H1 (cell line): ENCODE measurements around the gene GCNT1. TPM values are rescaled to one million over a fixed set of nuclear protein-coding genes. Genes with fewer than 3 reads are reported as not detected.

ENCODE experiments used
- CTCF ChIA-PET: fragments of 300-600 bp; sonication (Branson Sonifier 250); formaldehyde crosslinking; loops from one replicate; lab custom pipeline; 2021; ENCODE audit not compliant: partially characterized antibody; lab: Charles Lee
- POLR2A ChIA-PET: fragments of 300-600 bp; sonication (Branson Sonifier 250); formaldehyde crosslinking; loops from one replicate; lab custom pipeline; 2021; ENCODE audit warnings: inconsistent platforms; ENCODE audit not compliant: partially characterized antibody; lab: Charles Lee
- DNase-seq, 2 experiments: peaks; one replicate each; pipeline versions ENCODE4 v3.0.0 to v3.0.0-alpha.2; 2010 to 2022; ENCODE audit warnings: low spot score in 2 of 2, low read depth in 1 of 2, mixed read lengths in 1 of 2
- FAIRE-seq: peaks from 2 replicates; lab custom pipeline; 2011; peaks lifted over from hg19 to GRCh38; lab: Jason Lieb, UNC
- H2AFZ ChIP-seq: 2 replicates; pipeline ENCODE4 v1.8.1; 2012; ENCODE audit warnings: low read length, inconsistent platforms
- H2AK5ac ChIP-seq: 2 replicates; pipeline ENCODE4 v1.6.1; 2013; ENCODE audit warnings: low read depth, low read length
- H2BK120ac ChIP-seq: replicated peaks from 2 replicates; pipeline ENCODE3; 2013; ENCODE audit warnings: low read depth, low read length, inconsistent platforms
- H2BK12ac ChIP-seq: 2 replicates; pipeline ENCODE4 v1.6.1; 2013; ENCODE audit warnings: low read depth, low read length
- H2BK15ac ChIP-seq: 2 replicates; pipeline ENCODE4 v1.6.1; 2013; ENCODE audit warnings: low read length
- H2BK20ac ChIP-seq: 2 replicates; pipeline ENCODE4 v1.6.1; 2013; ENCODE audit warnings: low read length
- H2BK5ac ChIP-seq: 2 replicates; pipeline ENCODE4 v1.6.1; 2013; ENCODE audit warnings: low read depth, low read length
- H3K14ac ChIP-seq: 2 replicates; pipeline ENCODE4 v1.6.1; 2013; ENCODE audit warnings: inconsistent platforms; ENCODE audit not compliant: insufficient read length
- H3K18ac ChIP-seq: 2 replicates; pipeline ENCODE4 v1.6.1; 2013; ENCODE audit warnings: low read length; ENCODE audit errors: extremely low read depth
- H3K23ac ChIP-seq: 2 replicates; pipeline ENCODE4 v1.6.1; 2013; ENCODE audit warnings: inconsistent platforms; ENCODE audit not compliant: insufficient read length
- H3K23me2 ChIP-seq: 2 replicates; pipeline ENCODE4 v1.6.1; 2013; ENCODE audit warnings: low read depth, low read length
- H3K27ac ChIP-seq: 2 replicates; pipeline ENCODE4 v1.6.1; 2011; ENCODE audit warnings: low read depth, low read length, inconsistent platforms
- H3K27me3 ChIP-seq, 4 experiments: replicated peaks in 1 of 4; 1 replicate in 1 of 4; 2 replicates in 3 of 4; pipeline versions ENCODE4 v1.6.1 to v1.8.1; 2011 to 2013; ENCODE audit warnings: low read length in 3 of 4, mild to moderate bottlenecking in 3 of 4, inconsistent platforms in 2 of 4, mixed read lengths in 2 of 4, moderate library complexity in 1 of 4; ENCODE audit not compliant: control insufficient read depth in 3 of 4, insufficient read depth in 3 of 4; ENCODE audit errors: extremely low read depth in 1 of 4
- H3K36me3 ChIP-seq, 4 experiments: 2 replicates each; pipeline versions ENCODE4 v1.6.1 to v1.8.1; 2011 to 2013; ENCODE audit warnings: mild to moderate bottlenecking in 4 of 4, low read length in 3 of 4, moderate library complexity in 2 of 4, control low read depth in 1 of 4, inconsistent platforms in 1 of 4; ENCODE audit not compliant: insufficient read depth in 4 of 4, control insufficient read depth in 2 of 4
- H3K4ac ChIP-seq: replicated peaks from 2 replicates; pipeline ENCODE3; 2013; ENCODE audit warnings: low read length, low read depth, mixed read lengths, inconsistent platforms; ENCODE audit not compliant: insufficient read length
- H3K4me1 ChIP-seq, 4 experiments: replicated peaks in 1 of 4; 1 replicate in 1 of 4; 2 replicates in 3 of 4; pipeline versions ENCODE4 v1.6.1 to v1.8.1; 2011 to 2013; ENCODE audit warnings: low read length in 3 of 4, inconsistent platforms in 2 of 4, mixed read lengths in 1 of 4; ENCODE audit not compliant: insufficient read depth in 4 of 4, control insufficient read depth in 3 of 4
- H3K4me2 ChIP-seq, 2 experiments: 2 replicates each; pipeline versions ENCODE4 v1.6.1 to v1.8.1; 2011 to 2013; ENCODE audit warnings: low read depth in 2 of 2, low read length in 2 of 2, control low read depth in 1 of 2, inconsistent platforms in 1 of 2, mild to moderate bottlenecking in 1 of 2; ENCODE audit not compliant: insufficient read depth in 1 of 2
- H3K4me3 ChIP-seq, 4 experiments: fragments of 200-600, 300-600 bp in 1 of 4; sonication (generic), shearing (Covaris generic), sonication (Bioruptor Twin) in 1 of 4; 2 replicates each; pipeline versions ENCODE4 v1.5.1 to v1.8.1; 2011 to 2016; ENCODE audit warnings: low read length in 4 of 4, low read depth in 3 of 4, control low read depth in 2 of 4, inconsistent platforms in 2 of 4, mild to moderate bottlenecking in 2 of 4, mixed read lengths in 1 of 4, moderate library complexity in 1 of 4; ENCODE audit not compliant: insufficient read depth in 2 of 4; ENCODE audit errors: extremely low read depth in 1 of 4
- H3K56ac ChIP-seq: replicated peaks from 2 replicates; pipeline ENCODE3; 2013; ENCODE audit warnings: low read depth, mild to moderate bottlenecking, mixed read lengths, low read length, inconsistent platforms; ENCODE audit not compliant: insufficient read length
- H3K79me1 ChIP-seq: 2 replicates; pipeline ENCODE4 v1.6.1; 2013; ENCODE audit warnings: low read depth, low read length, control low read depth
- H3K79me2 ChIP-seq, 2 experiments: 2 replicates each; pipeline versions ENCODE4 v1.6.1 to v1.8.1; 2012 to 2013; ENCODE audit warnings: low read length in 2 of 2, mild to moderate bottlenecking in 2 of 2, inconsistent platforms in 1 of 2; ENCODE audit not compliant: insufficient read depth in 2 of 2, control insufficient read depth in 1 of 2
- H3K9ac ChIP-seq, 4 experiments: replicated peaks in 1 of 4; 1 replicate in 1 of 4; 2 replicates in 3 of 4; pipeline versions ENCODE4 v1.6.1 to v1.8.1; 2011 to 2013; ENCODE audit warnings: low read depth in 3 of 4, low read length in 3 of 4, control low read depth in 2 of 4, mild to moderate bottlenecking in 2 of 4, moderate library complexity in 2 of 4, inconsistent platforms in 1 of 4; ENCODE audit errors: extremely low read depth in 1 of 4
- H3K9me3 ChIP-seq, 2 experiments: 2 replicates each; pipeline versions ENCODE4 v1.6.1 to v1.8.1; 2012 to 2013; ENCODE audit warnings: mild to moderate bottlenecking in 2 of 2, moderate library complexity in 2 of 2, control low read depth in 1 of 2, inconsistent platforms in 1 of 2, low read depth in 1 of 2, low read length in 1 of 2, mixed read lengths in 1 of 2; ENCODE audit not compliant: insufficient read depth in 2 of 2
- H4K20me1 ChIP-seq, 2 experiments: replicated peaks in 1 of 2; 2 replicates each; pipeline versions ENCODE3 to v1.8.1; 2011 to 2013; ENCODE audit warnings: inconsistent platforms in 2 of 2, low read length in 2 of 2, mild to moderate bottlenecking in 1 of 2; ENCODE audit not compliant: insufficient read depth in 2 of 2, control insufficient read depth in 1 of 2
- H4K5ac ChIP-seq: 2 replicates; pipeline ENCODE4 v1.6.1; 2013; ENCODE audit warnings: low read length, low read depth, mixed read lengths, inconsistent platforms; ENCODE audit not compliant: insufficient read length
- H4K8ac ChIP-seq: 2 replicates; pipeline ENCODE4 v1.8.0; 2013; ENCODE audit warnings: mild to moderate bottlenecking, moderate library complexity, low read length, inconsistent platforms; ENCODE audit not compliant: insufficient read depth; ENCODE audit errors: extremely low read depth
- H4K91ac ChIP-seq: replicated peaks from 2 replicates; pipeline ENCODE3; 2013; ENCODE audit warnings: low read length, mixed read lengths, inconsistent platforms; ENCODE audit not compliant: insufficient read length
- ASH2L ChIP-seq: fragments of 200-600, 300-600 bp; sonication (generic); IDR thresholded peaks from one replicate; pipeline ENCODE4 v1.7.1; 2017; ENCODE audit warnings: low read length
- ATF3 ChIP-seq: IDR thresholded peaks from 2 replicates; pipeline ENCODE4 v1.6.1; 2011; ENCODE audit warnings: low read depth, mild to moderate bottlenecking, low read length; ENCODE audit not compliant: insufficient read depth
- BCL11A ChIP-seq, 2 experiments: IDR thresholded peaks; one replicate each; pipeline ENCODE4 v1.6.1; 2011; ENCODE audit warnings: low read depth in 2 of 2, low read length in 2 of 2, mild to moderate bottlenecking in 2 of 2
- BRCA1 ChIP-seq: IDR thresholded peaks from 2 replicates; pipeline ENCODE4 v1.6.1; 2012; ENCODE audit warnings: low read depth, low read length, improper control_type of control experiment
- CEBPB ChIP-seq: IDR thresholded peaks from 2 replicates; pipeline ENCODE4 v1.6.1; 2012; ENCODE audit warnings: low read depth, low read length
- CHD1 ChIP-seq: IDR thresholded peaks from 2 replicates; pipeline ENCODE4 v1.6.1; 2012; ENCODE audit warnings: low read depth, low read length, improper control_type of control experiment
- GTF2F1 ChIP-seq: IDR thresholded peaks from 2 replicates; pipeline ENCODE4 v1.6.1; 2012; ENCODE audit warnings: low read depth, low read length, improper control_type of control experiment, borderline replicate concordance
- JUN ChIP-seq: IDR thresholded peaks from 2 replicates; pipeline ENCODE4 v1.6.1; 2011; ENCODE audit warnings: low read depth, mild to moderate bottlenecking, improper control_type of control experiment, low read length
- KDM1A ChIP-seq: fragments of 200-600, 300-600 bp; sonication (generic); IDR thresholded peaks from 2 replicates; pipeline ENCODE4 v1.7.1; 2016; ENCODE audit warnings: mild to moderate bottlenecking, low read length, borderline replicate concordance
- KDM4A ChIP-seq: IDR thresholded peaks from one replicate; pipeline ENCODE4 v1.7.1; 2012; ENCODE audit warnings: low read depth, mild to moderate bottlenecking, moderate library complexity, low read length, inconsistent platforms; ENCODE audit not compliant: severe bottlenecking
- POLR2AphosphoS5 ChIP-seq: IDR thresholded peaks from 2 replicates; pipeline ENCODE4 v1.6.1; 2011; ENCODE audit warnings: low read depth, low read length
- RNF2 ChIP-seq: fragments of 200-900, 300-1000 bp; sonication (generic); IDR thresholded peaks from 2 replicates; pipeline ENCODE4 v1.7.1; 2016; ENCODE audit warnings: borderline replicate concordance, low read depth, mild to moderate bottlenecking, antibody characterized with exemption, low read length; ENCODE audit not compliant: poor library complexity, severe bottlenecking; ENCODE audit errors: missing control alignments
- SIN3A ChIP-seq, 2 experiments: IDR thresholded peaks in 1 of 2; conservative IDR thresholded peaks in 1 of 2; 2 replicates each; pipeline ENCODE4 v1.6.1; 2011 to 2012; ENCODE audit warnings: low read length in 2 of 2, improper control_type of control experiment in 1 of 2, low read depth in 1 of 2, mild to moderate bottlenecking in 1 of 2
- SP4 ChIP-seq: IDR thresholded peaks from 2 replicates; pipeline ENCODE4 v1.6.1; 2012; ENCODE audit warnings: low read length, inconsistent platforms
- WGBS, 2 experiments: shearing (Covaris generic) in 1 of 2; methylation state at CpG; one replicate each; pipeline versions ENCODE4 v1.1.6 to v1.1.7; 2013 to 2015; ENCODE audit warnings: low lambda C conversion rate in 2 of 2, mixed read lengths in 2 of 2, inconsistent platforms in 1 of 2, low coverage in 1 of 2, missing lambda C conversion rate in 1 of 2; ENCODE audit not compliant: insufficient replicate concordance in 2 of 2, insufficient coverage in 1 of 2, insufficient read length in 1 of 2; ENCODE audit errors: extremely low coverage in 1 of 2, missing lambda C conversion rate in 1 of 2; 5-methylcytosine and 5-hydroxymethylcytosine counted together
- polyA plus RNA-seq, 7 experiments: library from polyadenylated mRNA; depleted of rRNA in 3 of 7; stranded (reverse) in 5 of 7; unstranded in 2 of 7; fragments of >200 nt in 5 of 7; fragments of 200-250 nt in 2 of 7; gene quantifications; 1 replicate in 5 of 7; 2 replicates in 1 of 7; 4 replicates in 1 of 7; pipeline versions ENCODE4 v1.2.1 to v1.2.3, GENCODE V29; 2011 to 2013; ENCODE audit warnings: missing spikeins in 2 of 7, mixed read lengths in 2 of 7
- total RNA-seq: library from RNA; stranded (reverse); fragmentation: NEBNext Ultra II Directional; extraction: Animal tissue kit (Norgen Biotek cat#: 25700); gene quantifications from 2 replicates; pipeline ENCODE4 v1.2.1, GENCODE V29; 2021

The GCNT1 gene
- total and polyA plus RNA-seq, 2 of the 8 experiments (the other 6 are each of a cell fraction or from before 2014, with no cell fraction given), result 13.0 to 16.5 TPM

- H2BK12ac ChIP-seq, result no peak overlapping the region
- H3K18ac ChIP-seq, result no peak overlapping the region
- ChIA-PET CTCF (interaction anchor here (0.9 kb wide), 1 partner anchor 13 kb away, joined by 3 read pairs; no protein-coding TSS in a partner anchor), POLR2A (no interaction called here)
- H4K20me1 ChIP-seq, result no peaks in the 10 kb centered on the region
- no peak overlapping the region for H4K91ac ChIP-seq
- H3K4me2 ChIP-seq, result no peak overlapping the region
- H4K8ac ChIP-seq, result no peak overlapping the region
- H3K4me1 ChIP-seq, result no peaks in the 10 kb centered on the region
- no peak overlapping the region for H2AK5ac ChIP-seq
- no peak overlapping the region for H2BK20ac ChIP-seq
- no peak overlapping the region for H3K4me3 ChIP-seq
- no peak overlapping the region for H2AFZ ChIP-seq
- H3K9ac ChIP-seq, result no peak overlapping the region
- no peak overlapping the region for H2BK15ac ChIP-seq
- no peak for DNase-seq
- H3K27ac ChIP-seq, result no peak overlapping the region
- H2BK5ac ChIP-seq, result no peak overlapping the region
- no peak overlapping the region for H4K5ac ChIP-seq
- no peak overlapping the region for H3K14ac ChIP-seq
- peaks cover 0 to 3% (median 0%) of the 10 kb centered on the region in 4 experiments; a peak in 1 of 8 replicates for H3K36me3 ChIP-seq
- H3K56ac ChIP-seq, result no peak overlapping the region
- no peak overlapping the region for H3K4ac ChIP-seq
- no peaks in the 10 kb centered on the region for H3K27me3 ChIP-seq
- FAIRE-seq, result no peak
- H2BK120ac ChIP-seq, result no peak overlapping the region
- H3K79me1 ChIP-seq, result no peaks in the 10 kb centered on the region
- WGBS, 2 experiments, result 84% methylated on average over 3 of the region's 3 CpGs; no CpG with 5 or more reads in 1 of the 2 experiments
- H3K79me2 ChIP-seq, result no peaks in the 10 kb centered on the region
- H3K23ac ChIP-seq, result no peak overlapping the region
- H3K23me2 ChIP-seq, result no peaks in the 10 kb centered on the region
- H3K9me3 ChIP-seq, result peaks cover 4 to 5% of the 10 kb centered on the region in 2 experiments; a peak in 1 of 4 replicates
- TF ChIP-seq GTF2F1 (no peak), BRCA1 (no peak), JUN (no peak), CHD1 (no peak), KDM4A (no peak), SP4 (no peak), POLR2AphosphoS5 (no peak), BCL11A (IDR thresholded peaks at IDR 0.05; ENCODE audit: low read depth in 2 of 2, low read length in 2 of 2) (no peak), ASH2L (no peak), SIN3A (conservative IDR thresholded peaks at IDR 0.05 in 1 of 2, IDR thresholded peaks at IDR 0.05 in 1 of 2; ENCODE audit: low read depth in 1 of 2, low read length in 2 of 2) (no peak), ATF3 (no peak), CEBPB (no peak), KDM1A (no peak), RNF2 (no peak)
These were observed 66.2 kb downstream of the GCNT1 start for GRCh38 chr9:76525196-76525595.
